BLaER1 (cell line): ENCODE results near the gene ACOT9.
"Not testable (repeated sequence)": the region's sequence is repeated elsewhere in the genome, so short reads cannot be mapped to it uniquely, and the experiment has no call there.

ENCODE experiments used
- H3K27ac ChIP-seq: shearing (Covaris generic); formaldehyde crosslinking; 2 replicates; pipeline ENCODE4 v1.8.1; 2022
- H3K27me3 ChIP-seq: shearing (Covaris generic); formaldehyde crosslinking; 2 replicates; pipeline ENCODE4 v1.8.1; 2022
- H3K36me3 ChIP-seq: shearing (Covaris generic); formaldehyde crosslinking; 2 replicates; pipeline ENCODE4 v1.8.1; 2022
- H3K4me1 ChIP-seq: shearing (Covaris generic); formaldehyde crosslinking; 2 replicates; pipeline ENCODE4 v1.8.1; 2022
- H3K4me2 ChIP-seq: shearing (Covaris generic); formaldehyde crosslinking; 2 replicates; pipeline ENCODE4 v1.8.1; 2022
- H3K4me3 ChIP-seq: shearing (Covaris generic); formaldehyde crosslinking; 2 replicates; pipeline ENCODE4 v1.8.1; 2022
- H3K9ac ChIP-seq: shearing (Covaris generic); formaldehyde crosslinking; 2 replicates; pipeline ENCODE4 v1.8.1; 2022
- H3K9me3 ChIP-seq: shearing (Covaris generic); formaldehyde crosslinking; 2 replicates; pipeline ENCODE4 v1.8.1; 2022
- H4K20me1 ChIP-seq: shearing (Covaris generic); formaldehyde crosslinking; 2 replicates; pipeline ENCODE4 v1.8.1; 2022
- Cebpa-rat ChIP-seq: shearing (Covaris generic); IDR thresholded peaks from 2 replicates; pipeline ENCODE4 v1.8.1; 2022

The ACOT9 gene

GRCh38 chrX:23784470-23785331 is 41.6 kb upstream of the ACOT9 start:
- Histone ChIP-seq H3K4me3 (peak overlapping the region; percentile 74), H3K9ac (0 out of 2 replicates have a peak overlapping the region, but pooled peaks have one; percentile 79), H3K4me2 (peak overlapping the region; percentile 72), H3K9me3 (no peaks in the 10 kb centered on the region; the same call in 1 of the 2 replicates), H3K27me3 (no peaks in the 10 kb centered on the region), H4K20me1 (no peaks in the 10 kb centered on the region), H3K36me3 (no peaks in the 10 kb centered on the region; the same call in 1 of the 2 replicates), H3K4me1 (peaks cover 7% of the 10 kb centered on the region; the same call in 1 of the 2 replicates), H3K27ac (no peak overlapping the region)
- TF ChIP-seq Cebpa-rat, result peak; percentile 37; the same call in 1 of the 2 replicates

GRCh38 chrX:23783589-23784469 is 40.8 kb upstream of the ACOT9 start:
- Histone ChIP-seq H3K9me3 (no peaks in the 10 kb centered on the region; the same call in 1 of the 2 replicates), H3K4me2 (peak overlapping the region; percentile 72), H3K4me3 (peak overlapping the region; percentile 74), H3K27ac (peak overlapping the region; percentile 38; the same call in 1 of the 2 replicates), H4K20me1 (no peaks in the 10 kb centered on the region), H3K9ac (peak overlapping the region; percentile 79), H3K4me1 (peaks cover 7% of the 10 kb centered on the region; the same call in 1 of the 2 replicates), H3K36me3 (no peaks in the 10 kb centered on the region; the same call in 1 of the 2 replicates), H3K27me3 (no peaks in the 10 kb centered on the region)
- no peak for TF ChIP-seq Cebpa-rat

GRCh38 chrX:23782863-23783588 is 40.0 kb upstream of the ACOT9 start, which contains the start of gene SAT1:
TSS of gene SAT1 (plus strand) at chrX:23783173. CDS start at chrX:23783352, 179 bp downstream.
- no peak for TF ChIP-seq Cebpa-rat

GRCh38 chrX:23782455-23782854 is 39.4 kb upstream of the ACOT9 start:
- Histone ChIP-seq H3K27ac (no peak overlapping the region), H3K4me3 (0 out of 2 replicates have a peak overlapping the region, but pooled peaks have one; percentile 74), H3K36me3 (no peaks in the 10 kb centered on the region; the same call in 1 of the 2 replicates), H3K4me1 (peaks cover 7% of the 10 kb centered on the region; the same call in 1 of the 2 replicates), H4K20me1 (no peaks in the 10 kb centered on the region), H3K4me2 (no peak overlapping the region), H3K27me3 (no peaks in the 10 kb centered on the region), H3K9me3 (no peaks in the 10 kb centered on the region; the same call in 1 of the 2 replicates), H3K9ac (no peak overlapping the region)
- no peak for TF ChIP-seq Cebpa-rat

More at GRCh38 chrX:23782863-23783588, 40.0 kb upstream of the ACOT9 start, which contains the start of gene SAT1:
- no peaks in the 10 kb centered on the region for H4K20me1 ChIP-seq
- peak within 1 kb of the TSS; percentile 79 for H3K9ac ChIP-seq
- H3K27me3 ChIP-seq, result no peaks in the 10 kb centered on the region
- H3K27ac ChIP-seq, result peak within 1 kb of the TSS; percentile 55; the same call in 1 of the 2 replicates
- peak within 1 kb of the TSS; percentile 72 for H3K4me2 ChIP-seq
- peaks cover 7% of the 10 kb centered on the region; the same call in 1 of the 2 replicates for H3K4me1 ChIP-seq
- no peaks in the 10 kb centered on the region; the same call in 1 of the 2 replicates for H3K36me3 ChIP-seq
- no peaks in the 10 kb centered on the region; the same call in 1 of the 2 replicates for H3K9me3 ChIP-seq
- peak within 1 kb of the TSS; percentile 74 for H3K4me3 ChIP-seq

GRCh38 chrX:23779025-23779424 is 35.9 kb upstream of the ACOT9 start:
- no peak overlapping the region for H3K4me3 ChIP-seq
- H3K4me2 ChIP-seq, result no peak overlapping the region
- H3K9me3 ChIP-seq, result no peaks in the 10 kb centered on the region; the same call in 1 of the 2 replicates
- H3K4me1 ChIP-seq, result no peaks in the 10 kb centered on the region
- no peaks in the 10 kb centered on the region for H4K20me1 ChIP-seq
- no peak overlapping the region for H3K27ac ChIP-seq
- no peak overlapping the region for H3K9ac ChIP-seq
- H3K36me3 ChIP-seq, result no peaks in the 10 kb centered on the region
- no peak for TF ChIP-seq Cebpa-rat
- no peaks in the 10 kb centered on the region for H3K27me3 ChIP-seq

GRCh38 chrX:23776363-23776762 is 33.3 kb upstream of the ACOT9 start:
- no peak overlapping the region for H3K4me2 ChIP-seq

GRCh38 chrX:23773601-23774175 is 30.6 kb upstream of the ACOT9 start:
- Histone ChIP-seq H3K9ac (no peak overlapping the region), H3K4me2 (peak overlapping the region; percentile 32; the same call in 1 of the 2 replicates), H3K4me3 (no peak overlapping the region), H3K9me3 (no peaks in the 10 kb centered on the region), H3K27me3 (no peaks in the 10 kb centered on the region), H4K20me1 (no peaks in the 10 kb centered on the region), H3K36me3 (no peaks in the 10 kb centered on the region), H3K4me1 (no peaks in the 10 kb centered on the region), H3K27ac (no peak overlapping the region)
- TF ChIP-seq Cebpa-rat, result no peak

More at GRCh38 chrX:23776363-23776762, 33.3 kb upstream of the ACOT9 start:
- Histone ChIP-seq H4K20me1 (no peaks in the 10 kb centered on the region), H3K4me3 (no peak overlapping the region), H3K4me1 (no peaks in the 10 kb centered on the region), H3K36me3 (no peaks in the 10 kb centered on the region), H3K27ac (no peak overlapping the region), H3K9ac (no peak overlapping the region), H3K9me3 (no peaks in the 10 kb centered on the region), H3K27me3 (no peaks in the 10 kb centered on the region)
- TF ChIP-seq Cebpa-rat, result no peak

GRCh38 chrX:23771086-23771485 is 28.0 kb upstream of the ACOT9 start:
- H3K4me2 ChIP-seq, H3K27ac ChIP-seq, H3K4me3 ChIP-seq, H3K9ac ChIP-seq, H3K36me3 ChIP-seq, H3K27me3 ChIP-seq, H4K20me1 ChIP-seq, H3K4me1 ChIP-seq: not testable (repeated sequence)
- H3K9me3 ChIP-seq, result peaks cover 15% of the 10 kb centered on the region

- Histone ChIP-seq H3K4me1 (no peaks in the 10 kb centered on the region), H3K27me3 (no peaks in the 10 kb centered on the region), H3K9me3 (peaks cover 24% of the 10 kb centered on the region), H3K36me3 (no peaks in the 10 kb centered on the region), H3K9ac (no peak overlapping the region), H4K20me1 (no peaks in the 10 kb centered on the region), H3K4me3 (no peak overlapping the region), H3K27ac (no peak overlapping the region), H3K4me2 (no peak overlapping the region)
- no peak for TF ChIP-seq Cebpa-rat
Measured at GRCh38 chrX:23770142-23770541, 27.1 kb upstream of the ACOT9 start.
